Adrenal gland (tissue), 5 donors: Measurements from ENCODE around the gene NFIL3.

Experiments
- POLR2A ChIP-seq, 2 donors: fragments of 450-650 bp; IDR thresholded peaks; one replicate each; pipeline ENCODE4 v1.6.1; 2017; ENCODE audit warnings: antibody characterized with exemption in 2 of 2, mild to moderate bottlenecking in 2 of 2, moderate library complexity in 1 of 2
- TF ChIP-seq, protein P1 (sequence below), 6 experiments: fragments of 450-650 bp in 4 of 6; fragments of 200-600 bp in 2 of 6; sonication (generic) in 1 of 6; IDR thresholded peaks; 1 replicate in 5 of 6; 2 replicates in 1 of 6; pipeline versions ENCODE4 v1.5.1 to v1.8.0; 2016 to 2021; ENCODE audit warnings: antibody characterized with exemption in 6 of 6, mild to moderate bottlenecking in 2 of 6, moderate library complexity in 1 of 6
- donor health status: DM: no; HTN: no; CAD: no.

DNA sequence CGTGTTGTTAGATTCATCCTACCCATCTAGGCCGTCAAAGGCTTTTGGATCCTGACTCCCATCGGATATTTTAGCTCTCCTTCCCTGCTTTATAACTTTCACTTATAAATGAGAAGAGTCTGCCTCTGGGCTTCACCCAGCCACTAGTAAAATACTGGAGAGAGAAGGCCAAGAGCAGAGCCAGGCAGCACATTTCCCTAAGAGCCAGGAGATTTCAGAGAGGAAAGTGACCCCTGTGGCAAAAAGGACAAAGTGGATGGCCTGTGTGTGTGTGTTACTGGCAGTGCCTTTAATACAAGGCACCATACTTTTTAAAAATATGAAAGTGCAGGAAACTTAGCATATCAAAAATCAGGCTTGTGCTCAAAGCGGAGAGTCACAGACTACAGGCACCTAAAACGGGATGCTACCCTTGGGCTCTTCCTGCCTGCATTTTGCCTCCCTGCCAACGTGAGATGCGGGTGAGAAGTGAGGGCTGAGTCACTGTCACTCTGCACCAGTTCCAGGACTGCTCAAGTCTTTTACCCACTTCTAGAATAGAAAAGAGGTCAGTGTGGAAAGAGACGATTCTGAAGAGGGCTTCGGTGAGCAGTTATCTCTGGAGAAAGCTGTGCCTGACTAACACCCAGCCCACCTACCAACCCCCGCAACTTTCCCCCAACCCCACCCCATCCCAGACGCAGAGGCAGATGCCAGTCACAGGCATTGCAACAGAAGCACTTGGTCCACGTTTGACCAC is 15.9 kb downstream of the NFIL3 start:
- TF ChIP-seq, protein P1, sequence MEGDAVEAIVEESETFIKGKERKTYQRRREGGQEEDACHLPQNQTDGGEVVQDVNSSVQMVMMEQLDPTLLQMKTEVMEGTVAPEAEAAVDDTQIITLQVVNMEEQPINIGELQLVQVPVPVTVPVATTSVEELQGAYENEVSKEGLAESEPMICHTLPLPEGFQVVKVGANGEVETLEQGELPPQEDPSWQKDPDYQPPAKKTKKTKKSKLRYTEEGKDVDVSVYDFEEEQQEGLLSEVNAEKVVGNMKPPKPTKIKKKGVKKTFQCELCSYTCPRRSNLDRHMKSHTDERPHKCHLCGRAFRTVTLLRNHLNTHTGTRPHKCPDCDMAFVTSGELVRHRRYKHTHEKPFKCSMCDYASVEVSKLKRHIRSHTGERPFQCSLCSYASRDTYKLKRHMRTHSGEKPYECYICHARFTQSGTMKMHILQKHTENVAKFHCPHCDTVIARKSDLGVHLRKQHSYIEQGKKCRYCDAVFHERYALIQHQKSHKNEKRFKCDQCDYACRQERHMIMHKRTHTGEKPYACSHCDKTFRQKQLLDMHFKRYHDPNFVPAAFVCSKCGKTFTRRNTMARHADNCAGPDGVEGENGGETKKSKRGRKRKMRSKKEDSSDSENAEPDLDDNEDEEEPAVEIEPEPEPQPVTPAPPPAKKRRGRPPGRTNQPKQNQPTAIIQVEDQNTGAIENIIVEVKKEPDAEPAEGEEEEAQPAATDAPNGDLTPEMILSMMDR (IDR thresholded peaks at IDR 0.05): no peak
- TF ChIP-seq POLR2A (IDR thresholded peaks at IDR 0.05): no peak
